H1 (cell line): ENCODE measurements around the gene ZNF248. TPM values are rescaled to one million over a fixed set of nuclear protein-coding genes. Genes with fewer than 3 reads are reported as not detected.

Experiments used
- CTCF ChIA-PET: fragments of 300-600 bp; sonication (Branson Sonifier 250); formaldehyde crosslinking; loops from one replicate; lab custom pipeline; 2021; ENCODE audit not compliant: partially characterized antibody; lab: Charles Lee
- POLR2A ChIA-PET: fragments of 300-600 bp; sonication (Branson Sonifier 250); formaldehyde crosslinking; loops from one replicate; lab custom pipeline; 2021; ENCODE audit warnings: inconsistent platforms; ENCODE audit not compliant: partially characterized antibody; lab: Charles Lee
- DNase-seq, 2 experiments: peaks; one replicate each; pipeline versions ENCODE4 v3.0.0 to v3.0.0-alpha.2; 2010 to 2022; ENCODE audit warnings: low spot score in 2 of 2, low read depth in 1 of 2, mixed read lengths in 1 of 2
- FAIRE-seq: peaks from 2 replicates; lab custom pipeline; 2011; peaks lifted over from hg19 to GRCh38; lab: Jason Lieb, UNC
- H2AFZ ChIP-seq: 2 replicates; pipeline ENCODE4 v1.8.1; 2012; ENCODE audit warnings: low read length, inconsistent platforms
- H2AK5ac ChIP-seq: 2 replicates; pipeline ENCODE4 v1.6.1; 2013; ENCODE audit warnings: low read depth, low read length
- H2BK120ac ChIP-seq: replicated peaks from 2 replicates; pipeline ENCODE3; 2013; ENCODE audit warnings: low read depth, low read length, inconsistent platforms
- H2BK12ac ChIP-seq: 2 replicates; pipeline ENCODE4 v1.6.1; 2013; ENCODE audit warnings: low read depth, low read length
- H2BK15ac ChIP-seq: 2 replicates; pipeline ENCODE4 v1.6.1; 2013; ENCODE audit warnings: low read length
- H2BK20ac ChIP-seq: 2 replicates; pipeline ENCODE4 v1.6.1; 2013; ENCODE audit warnings: low read length
- H2BK5ac ChIP-seq: 2 replicates; pipeline ENCODE4 v1.6.1; 2013; ENCODE audit warnings: low read depth, low read length
- H3K14ac ChIP-seq: 2 replicates; pipeline ENCODE4 v1.6.1; 2013; ENCODE audit warnings: inconsistent platforms; ENCODE audit not compliant: insufficient read length
- H3K18ac ChIP-seq: 2 replicates; pipeline ENCODE4 v1.6.1; 2013; ENCODE audit warnings: low read length; ENCODE audit errors: extremely low read depth
- H3K23ac ChIP-seq: 2 replicates; pipeline ENCODE4 v1.6.1; 2013; ENCODE audit warnings: inconsistent platforms; ENCODE audit not compliant: insufficient read length
- H3K23me2 ChIP-seq: 2 replicates; pipeline ENCODE4 v1.6.1; 2013; ENCODE audit warnings: low read depth, low read length
- H3K27ac ChIP-seq: 2 replicates; pipeline ENCODE4 v1.6.1; 2011; ENCODE audit warnings: low read depth, low read length, inconsistent platforms
- H3K27me3 ChIP-seq, 4 experiments: replicated peaks in 1 of 4; 1 replicate in 1 of 4; 2 replicates in 3 of 4; pipeline versions ENCODE4 v1.6.1 to v1.8.1; 2011 to 2013; ENCODE audit warnings: low read length in 3 of 4, mild to moderate bottlenecking in 3 of 4, inconsistent platforms in 2 of 4, mixed read lengths in 2 of 4, moderate library complexity in 1 of 4; ENCODE audit not compliant: control insufficient read depth in 3 of 4, insufficient read depth in 3 of 4; ENCODE audit errors: extremely low read depth in 1 of 4
- H3K36me3 ChIP-seq, 4 experiments: 2 replicates each; pipeline versions ENCODE4 v1.6.1 to v1.8.1; 2011 to 2013; ENCODE audit warnings: mild to moderate bottlenecking in 4 of 4, low read length in 3 of 4, moderate library complexity in 2 of 4, control low read depth in 1 of 4, inconsistent platforms in 1 of 4; ENCODE audit not compliant: insufficient read depth in 4 of 4, control insufficient read depth in 2 of 4
- H3K4ac ChIP-seq: replicated peaks from 2 replicates; pipeline ENCODE3; 2013; ENCODE audit warnings: low read length, low read depth, mixed read lengths, inconsistent platforms; ENCODE audit not compliant: insufficient read length
- H3K4me1 ChIP-seq, 4 experiments: replicated peaks in 1 of 4; 1 replicate in 1 of 4; 2 replicates in 3 of 4; pipeline versions ENCODE4 v1.6.1 to v1.8.1; 2011 to 2013; ENCODE audit warnings: low read length in 3 of 4, inconsistent platforms in 2 of 4, mixed read lengths in 1 of 4; ENCODE audit not compliant: insufficient read depth in 4 of 4, control insufficient read depth in 3 of 4
- H3K4me2 ChIP-seq, 2 experiments: 2 replicates each; pipeline versions ENCODE4 v1.6.1 to v1.8.1; 2011 to 2013; ENCODE audit warnings: low read depth in 2 of 2, low read length in 2 of 2, control low read depth in 1 of 2, inconsistent platforms in 1 of 2, mild to moderate bottlenecking in 1 of 2; ENCODE audit not compliant: insufficient read depth in 1 of 2
- H3K4me3 ChIP-seq, 4 experiments: fragments of 200-600, 300-600 bp in 1 of 4; sonication (generic), shearing (Covaris generic), sonication (Bioruptor Twin) in 1 of 4; 2 replicates each; pipeline versions ENCODE4 v1.5.1 to v1.8.1; 2011 to 2016; ENCODE audit warnings: low read length in 4 of 4, low read depth in 3 of 4, control low read depth in 2 of 4, inconsistent platforms in 2 of 4, mild to moderate bottlenecking in 2 of 4, mixed read lengths in 1 of 4, moderate library complexity in 1 of 4; ENCODE audit not compliant: insufficient read depth in 2 of 4; ENCODE audit errors: extremely low read depth in 1 of 4
- H3K56ac ChIP-seq: replicated peaks from 2 replicates; pipeline ENCODE3; 2013; ENCODE audit warnings: low read depth, mild to moderate bottlenecking, mixed read lengths, low read length, inconsistent platforms; ENCODE audit not compliant: insufficient read length
- H3K79me1 ChIP-seq: 2 replicates; pipeline ENCODE4 v1.6.1; 2013; ENCODE audit warnings: low read depth, low read length, control low read depth
- H3K79me2 ChIP-seq, 2 experiments: 2 replicates each; pipeline versions ENCODE4 v1.6.1 to v1.8.1; 2012 to 2013; ENCODE audit warnings: low read length in 2 of 2, mild to moderate bottlenecking in 2 of 2, inconsistent platforms in 1 of 2; ENCODE audit not compliant: insufficient read depth in 2 of 2, control insufficient read depth in 1 of 2
- H3K9ac ChIP-seq, 4 experiments: replicated peaks in 1 of 4; 1 replicate in 1 of 4; 2 replicates in 3 of 4; pipeline versions ENCODE4 v1.6.1 to v1.8.1; 2011 to 2013; ENCODE audit warnings: low read depth in 3 of 4, low read length in 3 of 4, control low read depth in 2 of 4, mild to moderate bottlenecking in 2 of 4, moderate library complexity in 2 of 4, inconsistent platforms in 1 of 4; ENCODE audit errors: extremely low read depth in 1 of 4
- H3K9me3 ChIP-seq, 2 experiments: 2 replicates each; pipeline versions ENCODE4 v1.6.1 to v1.8.1; 2012 to 2013; ENCODE audit warnings: mild to moderate bottlenecking in 2 of 2, moderate library complexity in 2 of 2, control low read depth in 1 of 2, inconsistent platforms in 1 of 2, low read depth in 1 of 2, low read length in 1 of 2, mixed read lengths in 1 of 2; ENCODE audit not compliant: insufficient read depth in 2 of 2
- H4K20me1 ChIP-seq, 2 experiments: replicated peaks in 1 of 2; 2 replicates each; pipeline versions ENCODE3 to v1.8.1; 2011 to 2013; ENCODE audit warnings: inconsistent platforms in 2 of 2, low read length in 2 of 2, mild to moderate bottlenecking in 1 of 2; ENCODE audit not compliant: insufficient read depth in 2 of 2, control insufficient read depth in 1 of 2
- H4K5ac ChIP-seq: 2 replicates; pipeline ENCODE4 v1.6.1; 2013; ENCODE audit warnings: low read length, low read depth, mixed read lengths, inconsistent platforms; ENCODE audit not compliant: insufficient read length
- H4K8ac ChIP-seq: 2 replicates; pipeline ENCODE4 v1.8.0; 2013; ENCODE audit warnings: mild to moderate bottlenecking, moderate library complexity, low read length, inconsistent platforms; ENCODE audit not compliant: insufficient read depth; ENCODE audit errors: extremely low read depth
- H4K91ac ChIP-seq: replicated peaks from 2 replicates; pipeline ENCODE3; 2013; ENCODE audit warnings: low read length, mixed read lengths, inconsistent platforms; ENCODE audit not compliant: insufficient read length
- POLR2A ChIP-seq, 2 experiments: IDR thresholded peaks; 1 replicate in 1 of 2; 2 replicates in 1 of 2; pipeline ENCODE4 v1.6.1; 2011; ENCODE audit warnings: low read depth in 2 of 2, low read length in 2 of 2, mild to moderate bottlenecking in 2 of 2; ENCODE audit errors: control extremely low read depth in 1 of 2
- WGBS, 2 experiments: shearing (Covaris generic) in 1 of 2; methylation state at CpG; one replicate each; pipeline versions ENCODE4 v1.1.6 to v1.1.7; 2013 to 2015; ENCODE audit warnings: low lambda C conversion rate in 2 of 2, mixed read lengths in 2 of 2, inconsistent platforms in 1 of 2, low coverage in 1 of 2, missing lambda C conversion rate in 1 of 2; ENCODE audit not compliant: insufficient replicate concordance in 2 of 2, insufficient coverage in 1 of 2, insufficient read length in 1 of 2; ENCODE audit errors: extremely low coverage in 1 of 2, missing lambda C conversion rate in 1 of 2; 5-methylcytosine and 5-hydroxymethylcytosine counted together
- polyA plus RNA-seq, 7 experiments: library from polyadenylated mRNA; depleted of rRNA in 3 of 7; stranded (reverse) in 5 of 7; unstranded in 2 of 7; fragments of >200 nt in 5 of 7; fragments of 200-250 nt in 2 of 7; gene quantifications; 1 replicate in 5 of 7; 2 replicates in 1 of 7; 4 replicates in 1 of 7; pipeline versions ENCODE4 v1.2.1 to v1.2.3, GENCODE V29; 2011 to 2013; ENCODE audit warnings: missing spikeins in 2 of 7, mixed read lengths in 2 of 7
- total RNA-seq: library from RNA; stranded (reverse); fragmentation: NEBNext Ultra II Directional; extraction: Animal tissue kit (Norgen Biotek cat#: 25700); gene quantifications from 2 replicates; pipeline ENCODE4 v1.2.1, GENCODE V29; 2021
- TF ChIP-seq, protein P1 (sequence below): IDR thresholded peaks from 2 replicates; pipeline ENCODE4 v1.6.1; 2012; ENCODE audit warnings: inconsistent platforms
- TF ChIP-seq, protein P2 (sequence below): IDR thresholded peaks from 2 replicates; pipeline ENCODE4 v1.6.1; 2012; ENCODE audit warnings: inconsistent platforms

ZNF248 gene
- total and polyA plus RNA-seq, 2 of the 8 experiments (the other 6 are each of a cell fraction or from before 2014, with no cell fraction given), result 9.1 TPM; not detected in 1

DNA sequence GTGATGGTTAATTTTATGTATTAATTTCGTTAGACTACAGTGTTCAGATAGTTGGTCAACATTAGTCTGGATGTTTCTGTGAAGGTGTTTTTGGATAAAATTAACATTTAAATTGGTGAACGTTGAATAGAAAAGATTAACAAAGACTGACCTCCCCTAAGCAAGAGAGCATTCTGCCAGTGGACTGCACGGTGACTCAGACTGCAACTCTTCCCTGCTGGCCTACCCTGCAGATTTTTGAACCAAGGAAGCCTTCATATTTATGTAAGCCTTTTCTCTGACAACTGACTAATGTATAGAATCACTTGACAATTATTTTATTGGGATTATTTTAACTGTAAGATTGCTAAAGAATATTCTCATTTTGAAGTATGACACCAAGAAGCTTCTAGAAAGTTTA lies 7.9 kb upstream of the ZNF248 start:
- H3K4me2 ChIP-seq, result no peak overlapping the region
- no peak overlapping the region for H4K8ac ChIP-seq
- H3K4ac ChIP-seq, result no peak overlapping the region
- no peak overlapping the region for H3K27ac ChIP-seq
- H4K20me1 ChIP-seq, result no peaks in the 10 kb centered on the region
- no peak overlapping the region for H3K23ac ChIP-seq
- H3K79me1 ChIP-seq, result no peaks in the 10 kb centered on the region
- no peak overlapping the region for H3K4me3 ChIP-seq
- H3K56ac ChIP-seq, result no peak overlapping the region
- 61% methylated on average over 3 of the region's 3 CpGs; no CpG with 5 or more reads in 1 of the 2 experiments for WGBS, 2 experiments
- no peak overlapping the region for H4K91ac ChIP-seq
- H3K18ac ChIP-seq, result no peak overlapping the region
- H2AFZ ChIP-seq, result no peak overlapping the region
- H3K27me3 ChIP-seq, result no peaks in the 10 kb centered on the region
- no peak overlapping the region for H3K9ac ChIP-seq
- no peak overlapping the region for H4K5ac ChIP-seq
- no peak overlapping the region for H2BK20ac ChIP-seq
- no peaks in the 10 kb centered on the region for H3K79me2 ChIP-seq
- H2AK5ac ChIP-seq, result no peak overlapping the region
- no peak overlapping the region for H2BK5ac ChIP-seq
- H3K14ac ChIP-seq, result no peak overlapping the region
- ChIA-PET POLR2A (no interaction called here), CTCF (no interaction called here)
- FAIRE-seq (no peak), DNase-seq (no peak)
- H2BK15ac ChIP-seq, result no peak overlapping the region
- H3K23me2 ChIP-seq, result no peaks in the 10 kb centered on the region
- no peaks in the 10 kb centered on the region for H3K36me3 ChIP-seq
- H3K9me3 ChIP-seq, result peaks cover 55 to 70% of the 10 kb centered on the region in 2 experiments
- no peak overlapping the region for H2BK120ac ChIP-seq
- H3K4me1 ChIP-seq, result no peaks in the 10 kb centered on the region
- H2BK12ac ChIP-seq, result no peak overlapping the region
- TF ChIP-seq, protein P1, sequence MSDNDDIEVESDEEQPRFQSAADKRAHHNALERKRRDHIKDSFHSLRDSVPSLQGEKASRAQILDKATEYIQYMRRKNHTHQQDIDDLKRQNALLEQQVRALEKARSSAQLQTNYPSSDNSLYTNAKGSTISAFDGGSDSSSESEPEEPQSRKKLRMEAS, result no peak
- TF ChIP-seq, protein P2, sequence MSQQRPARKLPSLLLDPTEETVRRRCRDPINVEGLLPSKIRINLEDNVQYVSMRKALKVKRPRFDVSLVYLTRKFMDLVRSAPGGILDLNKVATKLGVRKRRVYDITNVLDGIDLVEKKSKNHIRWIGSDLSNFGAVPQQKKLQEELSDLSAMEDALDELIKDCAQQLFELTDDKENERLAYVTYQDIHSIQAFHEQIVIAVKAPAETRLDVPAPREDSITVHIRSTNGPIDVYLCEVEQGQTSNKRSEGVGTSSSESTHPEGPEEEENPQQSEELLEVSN, result no peak
- no peak for TF ChIP-seq POLR2A (IDR thresholded peaks at IDR 0.05; ENCODE audit: control extremely low read depth in 1 of 2, low read depth in 2 of 2, low read length in 2 of 2)
